Activated CD8-positive, alpha-beta memory T cell treated with anti-CD3 and anti-CD28 coated beads for 24 hours (primary cell): Measurements from ENCODE around the gene THSD4.

Experiments
- DNase-seq: peaks from one replicate; pipeline ENCODE4 v3.0.0-alpha.2; 2020

Gene THSD4

DNA sequence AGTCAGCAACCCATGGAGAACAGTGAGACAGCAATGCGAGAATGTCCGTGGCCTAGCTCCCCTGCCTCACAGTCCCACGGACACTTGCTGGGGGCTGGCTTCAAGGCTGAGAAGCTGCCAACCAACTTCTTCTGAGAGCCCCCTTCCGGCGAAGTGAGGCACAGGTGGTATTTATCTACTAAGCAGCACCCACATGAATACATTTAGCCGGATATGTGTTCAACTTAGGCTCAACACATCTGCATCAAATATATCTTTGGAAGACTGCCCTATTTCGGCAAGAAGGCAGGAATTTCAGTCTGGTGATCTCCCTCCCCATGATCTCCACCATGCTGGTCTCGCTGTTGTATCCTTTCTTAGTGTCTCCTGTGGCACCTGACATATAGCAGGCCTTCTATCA, 354.1 kb downstream of the THSD4 start:
- DNase-seq = no peak

DNA sequence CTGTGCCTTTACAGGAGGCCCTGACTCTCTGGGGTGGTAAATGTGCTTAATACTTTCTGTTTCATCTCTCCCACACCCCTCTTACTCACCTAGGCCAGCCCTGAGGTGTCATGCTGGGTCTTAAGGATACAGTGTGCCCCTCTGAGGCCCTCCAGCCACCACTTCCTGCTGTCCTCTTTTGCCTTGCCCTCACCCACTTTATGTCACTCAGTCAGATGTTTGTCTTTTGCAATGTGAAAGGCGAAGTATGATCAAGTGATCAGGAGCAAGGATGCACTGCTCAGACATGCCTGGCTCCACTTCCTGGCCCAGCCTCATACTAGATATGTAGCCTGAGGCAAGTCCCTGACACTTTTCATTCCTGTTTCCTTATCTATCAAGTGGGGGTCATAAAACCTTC, 356.1 kb downstream of the THSD4 start:
- DNase-seq = no peak

DNA sequence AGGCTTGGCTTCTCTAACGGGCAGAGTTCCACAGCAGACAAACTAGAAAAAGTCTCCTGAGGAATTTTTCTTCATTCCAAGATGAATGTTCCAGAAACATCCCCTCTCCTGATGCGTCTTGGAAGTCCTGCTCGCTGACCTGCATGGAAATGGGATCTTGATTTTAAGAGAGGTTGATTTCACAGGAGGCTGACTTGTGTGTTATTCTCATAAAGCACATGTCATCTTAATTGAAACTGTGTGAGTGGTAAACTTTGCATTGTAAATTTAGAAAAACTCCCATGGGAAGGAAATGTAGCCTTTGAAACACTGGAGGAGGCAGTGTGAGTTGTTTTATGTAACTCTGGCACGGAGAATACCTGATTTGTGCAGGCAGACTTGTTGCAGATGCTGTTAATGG, 357.3 kb downstream of the THSD4 start:
- DNase-seq = no peak

- no peak for DNase-seq
These were observed 358.5 kb downstream of the THSD4 start for GRCh38 chr15:71473751-71474150.

DNA sequence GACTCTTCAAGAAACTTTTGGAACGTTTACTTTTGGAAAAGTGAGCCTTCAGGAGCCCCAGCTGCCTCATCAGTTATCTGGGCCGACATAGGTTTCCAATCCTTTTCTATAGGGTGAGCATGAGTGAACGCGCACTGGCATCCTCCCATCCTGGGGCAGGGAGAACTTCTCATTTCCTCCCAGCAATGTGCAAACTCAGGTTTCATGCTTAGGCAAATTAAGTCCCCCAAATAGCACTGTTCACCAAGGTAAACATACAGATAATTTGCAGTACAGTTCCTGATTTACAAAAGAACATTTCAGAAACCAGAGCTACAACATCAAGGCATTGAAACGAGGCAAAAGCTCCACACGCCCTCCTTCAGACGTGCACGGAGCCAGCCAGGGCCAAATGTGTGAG, 361.6 kb downstream of the THSD4 start:
- DNase-seq = no peak

GRCh38 chr15:71480556-71480955, 365.3 kb downstream of the THSD4 start:
- DNase-seq = no peak

- no peak for DNase-seq
These were observed 368.8 kb downstream of the THSD4 start for GRCh38 chr15:71484080-71484479.

- DNase-seq = no peak
These were observed 369.9 kb downstream of the THSD4 start for GRCh38 chr15:71485094-71485693.

DNA sequence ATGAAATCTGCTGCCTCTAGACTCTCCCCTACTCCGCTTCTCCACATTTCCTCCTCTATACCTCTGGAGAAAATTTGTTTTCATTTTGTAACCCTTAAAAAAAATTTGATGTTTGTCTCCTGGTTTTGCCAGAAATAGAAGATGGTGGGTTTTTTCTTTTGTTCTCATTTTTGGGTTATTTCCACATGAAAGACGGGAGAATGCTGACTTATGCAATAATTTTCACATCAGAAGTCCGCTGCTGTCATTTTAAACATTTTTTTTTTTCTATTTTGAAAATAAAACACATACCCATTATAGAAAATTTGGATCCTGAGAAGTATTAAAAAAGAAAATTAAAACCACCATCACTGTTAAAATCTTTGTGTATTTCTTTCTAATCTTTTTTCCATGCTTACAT, 374.3 kb downstream of the THSD4 start:
- no peak for DNase-seq

DNA sequence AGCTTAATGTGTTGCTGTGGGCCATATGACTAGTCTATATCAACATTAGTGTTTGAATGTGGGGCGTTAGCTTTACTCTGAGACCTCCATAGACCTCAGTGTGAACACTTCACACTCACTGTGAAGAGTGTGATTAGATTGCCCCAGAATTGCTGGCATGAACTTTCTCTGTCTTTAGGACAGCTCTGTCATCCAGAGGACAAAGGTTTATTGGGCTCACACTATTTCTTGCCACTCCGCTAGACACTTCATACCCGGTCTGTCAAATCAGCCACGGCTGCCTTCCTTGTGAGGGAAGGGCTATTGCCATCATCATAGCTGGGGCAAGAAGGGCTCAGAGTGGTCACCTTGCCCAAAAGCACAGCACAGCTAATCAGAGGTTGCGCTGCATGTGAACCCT, 378.3 kb downstream of the THSD4 start:
- no peak for DNase-seq

- no peak for DNase-seq
These were observed 379.5 kb downstream of the THSD4 start for GRCh38 chr15:71494563-71495397.

DNA sequence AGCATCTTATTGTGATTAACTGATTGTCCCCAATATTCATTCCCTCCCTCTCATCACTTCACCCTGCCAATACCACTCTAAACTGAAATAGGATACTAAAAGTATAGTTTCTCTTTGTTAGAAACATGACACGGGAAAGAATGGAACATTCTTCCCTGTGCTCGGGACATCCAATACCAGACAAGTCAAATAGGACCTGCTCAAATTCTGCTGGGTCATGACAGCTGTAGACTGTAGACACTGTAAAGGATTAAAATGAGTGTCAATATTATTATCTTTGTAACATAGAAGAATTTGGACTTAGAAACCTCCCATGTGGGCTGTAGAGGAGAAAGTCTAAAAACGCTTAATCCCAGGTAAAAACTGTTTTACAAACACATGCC, 380.1 kb downstream of the THSD4 start:
- DNase-seq = no peak

DNA sequence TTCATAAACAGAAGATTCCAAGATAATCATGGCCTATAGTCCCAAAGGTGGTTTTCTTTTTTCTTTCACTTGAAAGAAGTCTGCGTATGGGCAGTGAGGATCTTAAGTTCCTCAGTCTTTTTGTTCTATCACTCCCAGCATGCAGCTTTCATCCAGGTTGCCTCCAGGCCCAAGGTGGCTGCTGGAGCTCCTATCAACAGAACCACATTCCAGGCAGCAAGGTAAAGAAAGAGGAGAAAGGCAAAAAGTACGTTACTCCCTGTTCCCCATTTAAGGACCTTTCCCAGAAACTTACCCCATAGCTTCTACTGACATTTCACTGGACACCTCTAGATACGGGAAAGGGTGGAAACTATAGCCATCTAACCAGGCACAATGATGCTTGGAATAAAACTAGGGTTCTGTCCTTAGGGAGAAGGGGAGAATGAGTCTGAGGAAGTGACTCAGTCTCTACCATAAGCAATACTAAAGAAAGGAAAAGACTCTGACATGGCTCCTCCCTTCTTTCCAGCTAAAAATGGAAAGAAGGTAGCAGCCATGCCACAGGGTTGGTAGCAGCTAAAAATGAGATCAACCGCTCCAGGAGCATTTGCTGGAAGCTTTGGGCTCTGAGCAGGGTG, 381.2 kb downstream of the THSD4 start:
- no peak for DNase-seq

DNA sequence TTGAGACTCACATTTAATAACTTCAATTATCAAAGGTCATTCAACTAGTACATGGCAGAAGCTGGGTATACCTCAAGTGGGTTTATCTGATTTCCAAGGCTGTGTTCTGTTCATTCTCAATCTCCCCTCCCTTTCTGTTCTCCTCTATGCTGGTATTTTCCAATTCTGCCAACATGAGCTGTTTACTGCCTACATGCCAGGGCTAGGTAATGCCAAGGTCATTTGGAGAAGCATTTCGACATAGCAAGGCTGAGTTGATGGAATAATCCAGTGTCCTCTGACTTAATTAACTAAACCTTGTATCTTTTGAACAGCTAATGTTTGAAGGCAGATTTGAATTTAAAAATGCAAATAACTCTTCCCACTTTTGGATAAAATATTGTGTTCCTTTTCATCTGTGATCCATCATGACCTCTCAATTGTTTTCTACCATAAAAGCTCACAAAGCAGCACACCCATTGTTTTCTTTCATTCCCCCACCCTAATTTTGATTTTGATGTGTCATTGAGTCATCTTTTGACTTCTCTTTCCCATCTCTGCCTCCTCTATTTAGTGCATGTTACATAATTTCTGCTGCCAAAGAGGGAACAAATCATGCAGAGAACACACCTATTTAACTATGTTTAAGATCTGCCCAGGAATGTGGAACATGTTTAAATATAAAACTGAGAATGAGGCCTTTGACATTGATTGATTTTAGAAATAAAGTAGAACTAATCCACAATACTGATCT, 386.2 kb downstream of the THSD4 start:
- no peak for DNase-seq

DNA sequence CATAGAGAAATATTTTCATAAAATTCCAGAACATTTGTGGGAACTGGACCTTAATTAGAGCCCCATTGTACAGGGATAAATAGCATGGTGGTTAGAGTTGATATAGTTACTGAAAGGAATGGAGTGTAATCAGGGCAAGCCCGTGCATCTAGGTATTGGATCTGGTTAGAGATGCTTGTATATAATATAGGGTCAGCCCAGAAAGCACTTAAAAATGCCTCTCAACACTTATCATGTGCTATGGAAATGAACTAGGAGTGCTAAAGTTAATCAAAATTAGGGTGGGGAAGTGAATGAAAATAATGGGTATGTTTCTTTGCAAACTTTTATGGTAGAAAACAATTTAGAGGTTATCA, 386.8 kb downstream of the THSD4 start:
- no peak for DNase-seq

DNA sequence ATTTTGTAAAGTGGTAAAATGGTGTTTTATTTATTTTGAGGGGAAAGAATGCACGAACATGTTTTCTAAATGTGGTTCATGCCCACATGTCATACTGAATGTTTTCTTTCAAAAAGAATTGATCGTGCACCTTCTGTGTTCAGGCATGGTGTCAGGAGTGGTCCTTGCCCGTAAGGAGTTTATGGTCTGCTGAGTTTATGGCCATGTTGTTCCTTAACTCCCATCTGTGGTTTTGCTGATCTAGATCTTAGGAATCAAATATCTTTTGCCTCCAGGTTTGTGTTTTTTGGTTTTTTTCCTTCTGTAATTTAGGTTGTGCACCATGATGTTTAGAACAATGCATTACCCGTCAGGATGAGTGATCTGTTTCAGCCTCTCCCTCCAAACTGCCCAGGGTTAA, 390.7 kb downstream of the THSD4 start:
- no peak for DNase-seq

GRCh38 chr15:71506946-71507345, 391.7 kb downstream of the THSD4 start:
- DNase-seq = no peak

DNA sequence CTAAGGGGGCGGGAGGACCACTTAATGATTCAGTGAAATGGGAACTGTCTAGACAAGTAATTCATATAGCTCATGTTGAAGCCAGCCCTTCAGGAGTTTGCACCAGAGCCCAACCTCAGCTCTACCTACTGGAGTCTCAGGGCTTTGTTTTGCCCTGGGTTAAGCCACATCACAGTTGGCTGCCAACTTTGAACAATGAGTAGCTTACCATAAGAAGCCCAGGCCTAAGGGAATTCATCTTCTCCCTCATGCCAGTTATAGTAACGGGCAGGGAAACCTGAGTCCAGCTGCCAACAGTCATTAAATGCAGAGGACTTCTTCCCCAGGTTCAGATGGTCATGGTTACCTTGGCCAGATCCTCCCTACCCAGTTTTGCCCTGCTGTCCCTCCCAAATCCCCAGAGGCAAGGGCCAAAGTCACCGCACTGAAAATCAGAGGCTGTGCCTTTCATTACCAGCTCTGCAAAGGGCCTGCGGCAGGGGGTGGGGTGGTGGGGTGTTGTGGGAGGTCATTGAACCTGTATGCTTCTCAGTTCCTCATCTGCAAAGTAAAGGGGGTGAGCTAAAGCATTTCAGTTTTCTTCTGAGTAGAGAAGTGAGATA, 392.9 kb downstream of the THSD4 start:
- DNase-seq = no peak

- no peak for DNase-seq
These were observed 393.9 kb downstream of the THSD4 start for GRCh38 chr15:71509139-71509538.

DNA sequence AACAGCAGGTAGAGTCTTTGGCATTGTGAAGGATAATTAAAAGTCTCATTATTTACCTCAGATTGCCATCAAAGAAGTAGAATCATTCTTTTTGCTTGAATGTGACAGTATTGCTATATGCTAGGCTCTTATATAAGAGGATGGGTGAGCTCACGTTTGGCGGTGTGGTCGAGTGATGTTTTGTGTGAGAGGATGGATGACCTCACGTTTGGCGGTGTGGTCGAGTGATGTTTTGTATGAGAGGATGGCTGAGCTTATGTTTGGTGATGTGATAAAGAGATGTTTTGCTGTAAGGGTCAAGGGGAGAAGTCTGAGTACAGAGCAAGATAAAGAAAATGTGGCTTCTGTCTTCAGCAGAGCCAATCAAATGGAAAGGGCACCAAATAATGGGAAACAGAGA, 395.5 kb downstream of the THSD4 start:
- no peak for DNase-seq

DNA sequence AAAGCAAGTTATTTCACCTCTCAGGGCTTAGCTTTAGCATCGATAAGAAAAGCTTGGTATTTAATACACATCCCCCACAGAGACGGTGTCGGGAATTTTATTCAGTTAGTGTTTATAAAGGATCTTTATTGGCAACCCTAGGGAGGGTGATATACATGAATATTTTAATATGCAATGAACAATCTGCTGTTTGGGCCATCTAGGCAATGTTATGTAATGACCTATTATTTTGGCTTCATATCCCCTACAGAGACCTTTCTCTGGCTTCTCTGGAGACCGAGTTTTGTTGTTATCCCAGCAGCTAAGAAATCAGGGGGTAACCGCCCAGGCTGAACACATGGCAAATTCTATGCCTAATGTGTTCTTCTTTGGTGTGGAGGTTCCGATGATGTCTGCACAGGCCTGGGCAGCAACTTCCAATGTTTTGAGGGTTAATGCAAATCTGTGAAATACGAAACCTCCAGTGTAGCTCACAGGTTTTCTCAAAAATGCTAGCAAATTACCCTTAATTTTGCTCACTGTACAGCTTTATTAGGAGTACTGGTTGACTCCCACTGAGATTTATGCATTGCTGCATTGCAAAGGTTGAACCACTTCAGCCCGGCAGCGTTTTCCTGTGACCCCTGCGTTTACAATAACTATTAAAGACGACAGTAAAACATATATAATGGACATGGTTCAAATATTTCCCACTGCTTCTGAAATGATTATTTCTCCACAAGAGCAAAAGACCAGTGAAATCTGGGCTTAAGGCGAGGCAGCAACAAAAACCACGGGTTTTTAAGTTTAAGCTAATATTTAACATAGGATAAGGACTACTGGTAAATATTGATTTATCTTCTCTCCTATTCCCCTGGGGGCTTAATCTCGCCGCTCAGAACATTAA, 396.8 kb downstream of the THSD4 start:
- no peak for DNase-seq

- no peak for DNase-seq
These were observed 397.4 kb downstream of the THSD4 start for GRCh38 chr15:71512682-71513006.
